ENCODE results near the gene FAM229A.

DNA sequence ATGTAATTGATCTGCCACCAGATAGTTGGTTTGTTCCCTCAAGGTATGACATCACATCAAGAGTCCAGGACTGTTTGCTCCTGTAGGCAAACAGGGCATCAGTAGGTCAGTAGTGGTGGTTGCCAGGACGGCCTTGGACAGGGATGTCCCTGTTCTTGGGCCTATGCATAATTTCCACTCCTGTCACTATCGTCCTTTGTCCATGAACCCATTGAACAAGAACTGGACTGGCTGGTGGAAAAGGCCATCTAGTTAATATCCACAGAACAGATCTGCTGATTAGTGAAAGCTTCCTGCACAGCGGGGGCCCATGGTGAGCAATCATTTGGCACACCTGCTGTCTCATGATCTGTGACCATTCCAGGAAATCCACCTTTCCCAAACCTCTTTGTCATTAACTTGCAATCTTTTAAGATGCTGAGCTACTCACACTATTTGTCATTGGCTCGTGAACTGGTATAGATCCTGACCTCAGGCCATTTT lies 44.4 kb upstream of the FAM229A start:
- TF ChIP-seq EP300 (IDR thresholded peaks at IDR 0.05; ENCODE audit: borderline replicate concordance), result no peak
- TF ChIP-seq, protein P1, sequence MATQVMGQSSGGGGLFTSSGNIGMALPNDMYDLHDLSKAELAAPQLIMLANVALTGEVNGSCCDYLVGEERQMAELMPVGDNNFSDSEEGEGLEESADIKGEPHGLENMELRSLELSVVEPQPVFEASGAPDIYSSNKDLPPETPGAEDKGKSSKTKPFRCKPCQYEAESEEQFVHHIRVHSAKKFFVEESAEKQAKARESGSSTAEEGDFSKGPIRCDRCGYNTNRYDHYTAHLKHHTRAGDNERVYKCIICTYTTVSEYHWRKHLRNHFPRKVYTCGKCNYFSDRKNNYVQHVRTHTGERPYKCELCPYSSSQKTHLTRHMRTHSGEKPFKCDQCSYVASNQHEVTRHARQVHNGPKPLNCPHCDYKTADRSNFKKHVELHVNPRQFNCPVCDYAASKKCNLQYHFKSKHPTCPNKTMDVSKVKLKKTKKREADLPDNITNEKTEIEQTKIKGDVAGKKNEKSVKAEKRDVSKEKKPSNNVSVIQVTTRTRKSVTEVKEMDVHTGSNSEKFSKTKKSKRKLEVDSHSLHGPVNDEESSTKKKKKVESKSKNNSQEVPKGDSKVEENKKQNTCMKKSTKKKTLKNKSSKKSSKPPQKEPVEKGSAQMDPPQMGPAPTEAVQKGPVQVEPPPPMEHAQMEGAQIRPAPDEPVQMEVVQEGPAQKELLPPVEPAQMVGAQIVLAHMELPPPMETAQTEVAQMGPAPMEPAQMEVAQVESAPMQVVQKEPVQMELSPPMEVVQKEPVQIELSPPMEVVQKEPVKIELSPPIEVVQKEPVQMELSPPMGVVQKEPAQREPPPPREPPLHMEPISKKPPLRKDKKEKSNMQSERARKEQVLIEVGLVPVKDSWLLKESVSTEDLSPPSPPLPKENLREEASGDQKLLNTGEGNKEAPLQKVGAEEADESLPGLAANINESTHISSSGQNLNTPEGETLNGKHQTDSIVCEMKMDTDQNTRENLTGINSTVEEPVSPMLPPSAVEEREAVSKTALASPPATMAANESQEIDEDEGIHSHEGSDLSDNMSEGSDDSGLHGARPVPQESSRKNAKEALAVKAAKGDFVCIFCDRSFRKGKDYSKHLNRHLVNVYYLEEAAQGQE (IDR thresholded peaks at IDR 0.05; ENCODE audit: low read depth), result no peak
- TF ChIP-seq, protein P2, sequence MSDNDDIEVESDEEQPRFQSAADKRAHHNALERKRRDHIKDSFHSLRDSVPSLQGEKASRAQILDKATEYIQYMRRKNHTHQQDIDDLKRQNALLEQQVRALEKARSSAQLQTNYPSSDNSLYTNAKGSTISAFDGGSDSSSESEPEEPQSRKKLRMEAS (IDR thresholded peaks at IDR 0.05), result no peak
- no peak for TF ChIP-seq RAD21 (IDR thresholded peaks at IDR 0.05; ENCODE audit: low read depth)
- TF ChIP-seq NFIC (IDR thresholded peaks at IDR 0.05), result peak; percentile 51; the same call in 1 of the 2 replicates
- TF ChIP-seq, protein P3, sequence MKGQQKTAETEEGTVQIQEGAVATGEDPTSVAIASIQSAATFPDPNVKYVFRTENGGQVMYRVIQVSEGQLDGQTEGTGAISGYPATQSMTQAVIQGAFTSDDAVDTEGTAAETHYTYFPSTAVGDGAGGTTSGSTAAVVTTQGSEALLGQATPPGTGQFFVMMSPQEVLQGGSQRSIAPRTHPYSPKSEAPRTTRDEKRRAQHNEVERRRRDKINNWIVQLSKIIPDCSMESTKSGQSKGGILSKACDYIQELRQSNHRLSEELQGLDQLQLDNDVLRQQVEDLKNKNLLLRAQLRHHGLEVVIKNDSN (IDR thresholded peaks at IDR 0.05), result no peak
- TF ChIP-seq EGR1 (IDR thresholded peaks at IDR 0.05), result no peak
- no peak for TF ChIP-seq TAF1 (IDR thresholded peaks at IDR 0.05; ENCODE audit: low read depth)
- TF ChIP-seq CEBPB (IDR thresholded peaks at IDR 0.05), result no peak

All from Ishikawa (cell line).